ENCODE data around the gene CWC27. TPM values are rescaled to one million over a fixed set of nuclear protein-coding genes. Genes with fewer than 3 reads are reported as not detected.
A peak's percentile ranks its signal among the peaks of the same experiment; 100 is the strongest.
"Not testable (repeated sequence)": the region's sequence is repeated elsewhere in the genome, so short reads cannot be mapped to it uniquely, and the experiment has no call there.

CWC27 gene
- polyA plus RNA-seq, 1 of the 3 experiments (the other 2 are of a cell fraction) = 6.6 TPM

DNA sequence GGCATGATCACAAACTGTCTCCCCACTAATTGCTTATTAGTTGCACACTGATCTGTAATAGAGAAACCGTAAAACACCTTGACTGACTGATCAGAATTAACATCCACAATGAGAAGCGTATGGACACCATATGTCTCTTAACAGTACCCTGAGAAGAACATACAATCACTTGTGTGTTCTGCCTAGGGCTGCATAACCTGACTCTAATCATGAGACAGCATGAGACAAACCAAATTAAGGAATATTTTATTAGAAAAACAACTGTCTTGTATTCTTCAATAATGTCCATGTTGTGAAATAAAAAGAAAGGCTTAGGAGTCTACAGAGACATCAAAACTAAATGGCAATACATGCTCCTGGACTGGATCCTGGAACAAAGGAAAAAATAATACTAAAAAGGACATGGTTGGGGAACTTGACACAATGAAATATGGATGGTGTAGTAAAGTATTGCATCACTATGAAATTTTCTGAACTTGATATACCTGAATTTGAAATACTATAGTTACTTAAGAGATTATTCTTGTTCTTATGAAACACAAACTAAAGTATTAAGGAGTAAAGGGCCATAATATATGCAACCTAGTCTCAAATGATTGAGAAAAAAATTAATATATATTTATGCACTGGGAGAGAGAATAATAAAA is 162.1 kb downstream of the CWC27 start (continued):
- TF ChIP-seq RCOR1 (IDR thresholded peaks at IDR 0.05; ENCODE audit: low read length) (peak; percentile 72; the same call in 1 of the 2 replicates), GATA2 (CRISPR knock-in tag; IDR thresholded peaks at IDR 0.05) (peak; percentile 54)

DNA sequence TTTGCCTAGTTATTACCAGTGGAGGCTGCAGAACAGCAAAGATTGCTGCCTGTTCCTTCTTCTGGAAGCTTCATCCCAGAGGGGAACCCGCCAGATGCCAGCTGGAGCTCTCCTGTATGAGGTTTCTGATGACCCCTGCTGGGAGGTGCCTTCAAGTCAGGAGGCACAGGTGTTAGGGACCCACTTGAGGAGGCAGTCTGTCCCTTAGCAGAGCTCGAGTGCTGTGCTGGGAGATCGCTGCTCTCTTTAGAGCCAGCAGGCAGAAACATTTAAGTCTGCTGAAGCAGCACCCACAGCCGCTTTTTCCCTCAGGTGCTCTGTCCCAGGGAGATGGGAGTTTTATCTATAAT is 170.7 kb downstream of the CWC27 start:
- H3K79me2 ChIP-seq (ENCODE audit: insufficient read depth); H2AFZ ChIP-seq (ENCODE audit: low read depth); H3K4me1 ChIP-seq (ENCODE audit: control insufficient read depth in 1 of 2, insufficient read depth in 2 of 2, low read depth in 1 of 2, low read length in 1 of 2); CTCF ChIA-PET; H3K4me2 ChIP-seq; H3K9ac ChIP-seq; DNase-seq; H3K36me3 ChIP-seq (replicated peaks in 1 of 2; ENCODE audit: control insufficient read depth in 1 of 2, insufficient read depth in 2 of 2, low read length in 1 of 2); POLR2A ChIA-PET; H3K27me3 ChIP-seq (ENCODE audit: insufficient read depth); H3K9me3 ChIP-seq; H3K4me3 ChIP-seq (ENCODE audit: low read depth in 2 of 2, low read length in 1 of 2); H3F3A ChIP-seq (replicated peaks; ENCODE audit: insufficient read depth); H4K20me1 ChIP-seq (ENCODE audit: insufficient read depth); H3K27ac ChIP-seq (ENCODE audit: low read depth in 2 of 2, low read length in 1 of 2); H3K9me2 ChIP-seq: not testable (repeated sequence)
- 95% methylated on average over 4 of the region's 4 CpGs for WGBS (ENCODE audit: low lambda C conversion rate)

DNA sequence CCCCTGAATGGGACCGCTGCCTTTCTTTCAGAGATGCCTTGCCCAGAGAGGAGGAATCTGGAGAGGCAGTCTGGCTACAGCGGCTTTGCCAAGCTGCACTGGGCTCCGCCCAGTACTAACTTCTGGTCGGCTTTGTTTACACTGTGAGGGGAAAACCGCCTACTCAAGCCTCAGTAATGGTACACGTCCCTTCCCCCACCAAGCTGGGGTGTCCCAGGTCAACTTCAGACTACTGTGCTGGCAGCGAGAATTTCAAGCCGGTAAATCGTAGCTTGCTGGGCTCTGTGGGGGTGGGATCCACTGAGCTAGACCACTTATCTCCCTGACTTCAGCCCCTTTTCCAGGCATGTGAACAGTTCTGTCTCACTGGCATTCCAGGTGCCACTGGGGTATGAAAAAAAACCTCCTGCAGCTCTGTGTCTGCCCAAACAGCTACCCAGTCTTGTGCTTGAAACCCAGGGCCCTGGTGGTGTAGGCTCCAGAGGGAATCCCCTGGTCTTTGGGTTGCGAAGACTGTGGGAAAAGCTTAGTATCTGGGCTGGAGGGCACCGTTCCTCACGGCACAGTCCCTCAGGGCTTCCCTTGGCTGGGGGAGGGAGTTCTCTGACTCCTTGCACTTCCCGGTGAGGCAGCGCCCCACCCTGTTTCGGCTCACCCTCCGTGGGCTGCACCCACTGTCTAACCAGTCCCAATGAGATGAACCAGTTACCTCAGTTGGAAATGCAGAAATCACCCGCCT is 171.2 kb downstream of the CWC27 start:
- CTCF ChIA-PET = interaction anchor here (0.7 kb wide), 1 partner anchor 18 kb away, joined by 3 read pairs; no protein-coding TSS in a partner anchor
- Histone ChIP-seq H3F3A (replicated peaks; ENCODE audit: insufficient read depth) (no peaks in the 10 kb centered on the region), H3K9ac (no peak overlapping the region), H3K4me1 (ENCODE audit: control insufficient read depth in 1 of 2, insufficient read depth in 2 of 2, low read depth in 1 of 2, low read length in 1 of 2) (no peaks in the 10 kb centered on the region), H3K9me2 (no peaks in the 10 kb centered on the region), H3K36me3 (replicated peaks in 1 of 2; ENCODE audit: control insufficient read depth in 1 of 2, insufficient read depth in 2 of 2, low read length in 1 of 2) (peaks cover 0 to 5% of the 10 kb centered on the region in 2 experiments), H3K27me3 (ENCODE audit: insufficient read depth) (no peaks in the 10 kb centered on the region), H3K4me2 (no peak overlapping the region), H3K79me2 (ENCODE audit: insufficient read depth) (no peaks in the 10 kb centered on the region), H4K20me1 (ENCODE audit: insufficient read depth) (no peaks in the 10 kb centered on the region), H3K9me3 (peaks cover 10% of the 10 kb centered on the region; the same call in 1 of the 2 replicates), H2AFZ (ENCODE audit: low read depth) (no peak overlapping the region), H3K27ac (ENCODE audit: low read depth in 2 of 2, low read length in 1 of 2) (no peak overlapping the region), H3K4me3 (ENCODE audit: low read depth in 2 of 2, low read length in 1 of 2) (no peak overlapping the region)
- DNase-seq = no peak
- WGBS (ENCODE audit: low lambda C conversion rate) = 83% methylated on average over 13 of the region's 17 CpGs
- POLR2A ChIA-PET = no interaction called here
- no peak for TF ChIP-seq FOXJ3 (CRISPR knock-in tag; IDR thresholded peaks at IDR 0.05)
- TF ChIP-seq TCF12 (IDR thresholded peaks at IDR 0.05) = no peak
- TF ChIP-seq CHD2 (IDR thresholded peaks at IDR 0.05; ENCODE audit: low read length, partially characterized antibody) = no peak
- TF ChIP-seq, protein P1, sequence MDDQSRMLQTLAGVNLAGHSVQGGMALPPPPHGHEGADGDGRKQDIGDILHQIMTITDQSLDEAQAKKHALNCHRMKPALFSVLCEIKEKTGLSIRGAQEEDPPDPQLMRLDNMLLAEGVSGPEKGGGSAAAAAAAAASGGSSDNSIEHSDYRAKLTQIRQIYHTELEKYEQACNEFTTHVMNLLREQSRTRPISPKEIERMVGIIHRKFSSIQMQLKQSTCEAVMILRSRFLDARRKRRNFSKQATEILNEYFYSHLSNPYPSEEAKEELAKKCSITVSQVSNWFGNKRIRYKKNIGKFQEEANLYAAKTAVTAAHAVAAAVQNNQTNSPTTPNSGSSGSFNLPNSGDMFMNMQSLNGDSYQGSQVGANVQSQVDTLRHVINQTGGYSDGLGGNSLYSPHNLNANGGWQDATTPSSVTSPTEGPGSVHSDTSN (IDR thresholded peaks at IDR 0.05) = no peak
- no peak for TF ChIP-seq NRF1 (IDR thresholded peaks at IDR 0.05; ENCODE audit: low read depth, low read length)
- TF ChIP-seq, protein P2, sequence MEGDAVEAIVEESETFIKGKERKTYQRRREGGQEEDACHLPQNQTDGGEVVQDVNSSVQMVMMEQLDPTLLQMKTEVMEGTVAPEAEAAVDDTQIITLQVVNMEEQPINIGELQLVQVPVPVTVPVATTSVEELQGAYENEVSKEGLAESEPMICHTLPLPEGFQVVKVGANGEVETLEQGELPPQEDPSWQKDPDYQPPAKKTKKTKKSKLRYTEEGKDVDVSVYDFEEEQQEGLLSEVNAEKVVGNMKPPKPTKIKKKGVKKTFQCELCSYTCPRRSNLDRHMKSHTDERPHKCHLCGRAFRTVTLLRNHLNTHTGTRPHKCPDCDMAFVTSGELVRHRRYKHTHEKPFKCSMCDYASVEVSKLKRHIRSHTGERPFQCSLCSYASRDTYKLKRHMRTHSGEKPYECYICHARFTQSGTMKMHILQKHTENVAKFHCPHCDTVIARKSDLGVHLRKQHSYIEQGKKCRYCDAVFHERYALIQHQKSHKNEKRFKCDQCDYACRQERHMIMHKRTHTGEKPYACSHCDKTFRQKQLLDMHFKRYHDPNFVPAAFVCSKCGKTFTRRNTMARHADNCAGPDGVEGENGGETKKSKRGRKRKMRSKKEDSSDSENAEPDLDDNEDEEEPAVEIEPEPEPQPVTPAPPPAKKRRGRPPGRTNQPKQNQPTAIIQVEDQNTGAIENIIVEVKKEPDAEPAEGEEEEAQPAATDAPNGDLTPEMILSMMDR (IDR thresholded peaks at IDR 0.05) = no peak
- no peak for TF ChIP-seq FOXM1 (IDR thresholded peaks at IDR 0.05; ENCODE audit: low read depth)
- TF ChIP-seq EP300 (IDR thresholded peaks at IDR 0.05; ENCODE audit: borderline replicate concordance in 1 of 2, low read depth in 1 of 2, low read length in 1 of 2) = no peak
- TF ChIP-seq, protein P3, sequence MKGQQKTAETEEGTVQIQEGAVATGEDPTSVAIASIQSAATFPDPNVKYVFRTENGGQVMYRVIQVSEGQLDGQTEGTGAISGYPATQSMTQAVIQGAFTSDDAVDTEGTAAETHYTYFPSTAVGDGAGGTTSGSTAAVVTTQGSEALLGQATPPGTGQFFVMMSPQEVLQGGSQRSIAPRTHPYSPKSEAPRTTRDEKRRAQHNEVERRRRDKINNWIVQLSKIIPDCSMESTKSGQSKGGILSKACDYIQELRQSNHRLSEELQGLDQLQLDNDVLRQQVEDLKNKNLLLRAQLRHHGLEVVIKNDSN (IDR thresholded peaks at IDR 0.05; ENCODE audit: borderline replicate concordance, low read depth) = no peak
- TF ChIP-seq, protein P4, sequence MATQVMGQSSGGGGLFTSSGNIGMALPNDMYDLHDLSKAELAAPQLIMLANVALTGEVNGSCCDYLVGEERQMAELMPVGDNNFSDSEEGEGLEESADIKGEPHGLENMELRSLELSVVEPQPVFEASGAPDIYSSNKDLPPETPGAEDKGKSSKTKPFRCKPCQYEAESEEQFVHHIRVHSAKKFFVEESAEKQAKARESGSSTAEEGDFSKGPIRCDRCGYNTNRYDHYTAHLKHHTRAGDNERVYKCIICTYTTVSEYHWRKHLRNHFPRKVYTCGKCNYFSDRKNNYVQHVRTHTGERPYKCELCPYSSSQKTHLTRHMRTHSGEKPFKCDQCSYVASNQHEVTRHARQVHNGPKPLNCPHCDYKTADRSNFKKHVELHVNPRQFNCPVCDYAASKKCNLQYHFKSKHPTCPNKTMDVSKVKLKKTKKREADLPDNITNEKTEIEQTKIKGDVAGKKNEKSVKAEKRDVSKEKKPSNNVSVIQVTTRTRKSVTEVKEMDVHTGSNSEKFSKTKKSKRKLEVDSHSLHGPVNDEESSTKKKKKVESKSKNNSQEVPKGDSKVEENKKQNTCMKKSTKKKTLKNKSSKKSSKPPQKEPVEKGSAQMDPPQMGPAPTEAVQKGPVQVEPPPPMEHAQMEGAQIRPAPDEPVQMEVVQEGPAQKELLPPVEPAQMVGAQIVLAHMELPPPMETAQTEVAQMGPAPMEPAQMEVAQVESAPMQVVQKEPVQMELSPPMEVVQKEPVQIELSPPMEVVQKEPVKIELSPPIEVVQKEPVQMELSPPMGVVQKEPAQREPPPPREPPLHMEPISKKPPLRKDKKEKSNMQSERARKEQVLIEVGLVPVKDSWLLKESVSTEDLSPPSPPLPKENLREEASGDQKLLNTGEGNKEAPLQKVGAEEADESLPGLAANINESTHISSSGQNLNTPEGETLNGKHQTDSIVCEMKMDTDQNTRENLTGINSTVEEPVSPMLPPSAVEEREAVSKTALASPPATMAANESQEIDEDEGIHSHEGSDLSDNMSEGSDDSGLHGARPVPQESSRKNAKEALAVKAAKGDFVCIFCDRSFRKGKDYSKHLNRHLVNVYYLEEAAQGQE (IDR thresholded peaks at IDR 0.05; ENCODE audit: low read depth, low read length) = no peak

Data from SK-N-SH (cell line).